DMS53 (cell line): ENCODE results near the gene RYR2.
A peak's percentile ranks its signal among the peaks of the same experiment; 100 is the strongest.

Experiments
- DNase-seq: peaks from one replicate; lab custom pipeline; 2025; lab: John Stamatoyannopoulos, UW

RYR2 gene

GRCh38 chr1:237197470-237198425, 155.8 kb downstream of the RYR2 start:
- DNase-seq, result peak; percentile 23

- peak; percentile 31 for DNase-seq
These were observed 157.0 kb downstream of the RYR2 start for GRCh38 chr1:237199026-237199425.

- DNase-seq, result no peak
These were observed 159.2 kb downstream of the RYR2 start for GRCh38 chr1:237201155-237201554.

- DNase-seq, result no peak
These were observed 162.9 kb downstream of the RYR2 start for GRCh38 chr1:237204841-237205240.

- DNase-seq, result no peak
These were observed 163.5 kb downstream of the RYR2 start for GRCh38 chr1:237205400-237206064.

- DNase-seq, result no peak
These were observed 164.1 kb downstream of the RYR2 start for GRCh38 chr1:237206065-237206414.

- DNase-seq, result no peak
These were observed 169.0 kb downstream of the RYR2 start for GRCh38 chr1:237211031-237211430.

GRCh38 chr1:237211540-237211939, 169.6 kb downstream of the RYR2 start:
- no peak for DNase-seq

GRCh38 chr1:237219751-237220642, 178.0 kb downstream of the RYR2 start:
- no peak for DNase-seq

- no peak for DNase-seq
These were observed 181.4 kb downstream of the RYR2 start for GRCh38 chr1:237223419-237223818.

- no peak for DNase-seq
These were observed 184.4 kb downstream of the RYR2 start for GRCh38 chr1:237226177-237226944.

GRCh38 chr1:237227476-237227875, 185.5 kb downstream of the RYR2 start:
- no peak for DNase-seq

GRCh38 chr1:237228421-237228820, 186.4 kb downstream of the RYR2 start:
- no peak for DNase-seq

- no peak for DNase-seq
These were observed 187.3 kb downstream of the RYR2 start for GRCh38 chr1:237229333-237229732.

GRCh38 chr1:237232501-237232900, 190.5 kb downstream of the RYR2 start:
- DNase-seq, result no peak

- peak; percentile 46 for DNase-seq
These were observed 193.1 kb downstream of the RYR2 start for GRCh38 chr1:237235091-237235490.

- DNase-seq, result no peak
These were observed 195.7 kb downstream of the RYR2 start for GRCh38 chr1:237237721-237238120.

GRCh38 chr1:237239248-237239647, 197.3 kb downstream of the RYR2 start:
- no peak for DNase-seq

GRCh38 chr1:237241038-237241437, 199.1 kb downstream of the RYR2 start:
- no peak for DNase-seq

- DNase-seq, result no peak
These were observed 202.8 kb downstream of the RYR2 start for GRCh38 chr1:237244778-237245177.

- no peak for DNase-seq
These were observed 205.5 kb downstream of the RYR2 start for GRCh38 chr1:237247442-237247841.

GRCh38 chr1:237249120-237249519, 207.1 kb downstream of the RYR2 start:
- DNase-seq, result no peak
